HepG2 (cell line): Measurements from ENCODE around the gene VPS37B. TPM values are rescaled to one million over a fixed set of nuclear protein-coding genes. Genes with fewer than 3 reads are reported as not detected.

Experiments used
- AGO1 ChIP-seq: fragments of 200-400 bp; formaldehyde crosslinking; IDR thresholded peaks from 2 replicates; pipeline ENCODE4 v1.6.1; 2017; ENCODE audit warnings: mild to moderate bottlenecking, low read depth, low read length, moderate library complexity; ENCODE audit not compliant: poor library complexity, severe bottlenecking
- BRCA1 ChIP-seq: sonication (generic); formaldehyde crosslinking; IDR thresholded peaks from 2 replicates; pipeline ENCODE4 v1.4.0; 2020; ENCODE audit warnings: missing genetic modification reagents
- CAMTA2 ChIP-seq: sonication (generic); formaldehyde crosslinking; IDR thresholded peaks from 2 replicates; pipeline ENCODE4 v1.4.0; 2020; ENCODE audit warnings: mild to moderate bottlenecking, missing genetic modification reagents, borderline replicate concordance
- CCAR2 ChIP-seq: fragments of 200-400 bp; formaldehyde crosslinking; optimal IDR thresholded peaks from 2 replicates; pipeline ENCODE3; 2018; ENCODE audit warnings: low read depth, mild to moderate bottlenecking, low read length, moderate library complexity
- CHD2 ChIP-seq: IDR thresholded peaks from 2 replicates; pipeline ENCODE4 v1.6.1; 2011; ENCODE audit warnings: low read depth, low read length, improper control_type of control experiment
- ETV5 ChIP-seq: IDR thresholded peaks from 2 replicates; pipeline ENCODE4 v1.6.1; 2018; ENCODE audit warnings: missing biosample characterization, missing genetic modification reagents, inconsistent platforms, borderline replicate concordance
- FOXM1 ChIP-seq: sonication (generic); formaldehyde crosslinking; IDR thresholded peaks from 2 replicates; pipeline ENCODE4 v1.5.0; 2020; ENCODE audit warnings: missing genetic modification reagents
- HMGA1 ChIP-seq: sonication (generic); formaldehyde crosslinking; conservative IDR thresholded peaks from 2 replicates; pipeline ENCODE4 v1.4.0; 2020; ENCODE audit warnings: missing genetic modification reagents
- IKZF1 ChIP-seq: fragments of 450-650 bp; IDR thresholded peaks from 2 replicates; pipeline ENCODE4 v1.7.1; 2016
- ISL2 ChIP-seq: sonication (generic); formaldehyde crosslinking; IDR thresholded peaks from 2 replicates; pipeline ENCODE4 v1.5.0; 2020; ENCODE audit warnings: missing genetic modification reagents
- MBD4 ChIP-seq: IDR thresholded peaks from 2 replicates; pipeline ENCODE4 v1.6.1; 2012; ENCODE audit warnings: low read length, inconsistent platforms, borderline replicate concordance
- MXD4 ChIP-seq: IDR thresholded peaks from 2 replicates; pipeline ENCODE4 v1.6.1; 2016; ENCODE audit warnings: mild to moderate bottlenecking, missing biosample characterization, missing genetic modification reagents
- NFYB ChIP-seq: sonication (generic); formaldehyde crosslinking; IDR thresholded peaks from 2 replicates; pipeline ENCODE4 v1.4.0; 2020; ENCODE audit warnings: missing genetic modification reagents
- NR2F2 ChIP-seq: IDR thresholded peaks from 2 replicates; pipeline ENCODE4 v1.6.1; 2012; ENCODE audit warnings: low read depth, inconsistent platforms, borderline replicate concordance
- RORA ChIP-seq: sonication (generic); formaldehyde crosslinking; IDR thresholded peaks from 2 replicates; pipeline ENCODE4 v1.5.0; 2020; ENCODE audit warnings: mild to moderate bottlenecking, missing genetic modification reagents, moderate library complexity
- SAP130 ChIP-seq: IDR thresholded peaks from 2 replicates; pipeline ENCODE4 v1.6.1; 2016; ENCODE audit warnings: low read depth
- SIN3A ChIP-seq: IDR thresholded peaks from 2 replicates; pipeline ENCODE4 v1.6.1; 2011; ENCODE audit warnings: low read depth, mild to moderate bottlenecking, control low read depth, low read length, borderline replicate concordance
- SP140L ChIP-seq: sonication (generic); formaldehyde crosslinking; IDR thresholded peaks from 2 replicates; pipeline ENCODE4 v1.4.0; 2020; ENCODE audit warnings: missing genetic modification reagents, borderline replicate concordance
- SUZ12 ChIP-seq: fragments of 150-350 bp; IDR thresholded peaks from 2 replicates; pipeline ENCODE4 v1.6.1; 2014; ENCODE audit warnings: low read depth, low read length
- TRAFD1 ChIP-seq: sonication (generic); formaldehyde crosslinking; IDR thresholded peaks from 2 replicates; pipeline ENCODE4 v1.5.1; 2020; ENCODE audit warnings: missing genetic modification reagents, mild to moderate bottlenecking, borderline replicate concordance
- YY1 ChIP-seq: IDR thresholded peaks from 2 replicates; pipeline ENCODE4 v1.6.1; 2011; ENCODE audit warnings: low read length, low read depth, moderate library complexity, mild to moderate bottlenecking; ENCODE audit not compliant: insufficient read depth, insufficient replicate concordance
- ZBTB42 ChIP-seq: sonication (generic); formaldehyde crosslinking; IDR thresholded peaks from 2 replicates; pipeline ENCODE4 v1.5.0; 2020; ENCODE audit warnings: mild to moderate bottlenecking, missing genetic modification reagents
- ZBTB7B ChIP-seq: sonication (generic); formaldehyde crosslinking; IDR thresholded peaks from 2 replicates; pipeline ENCODE4 v1.4.0; 2020; ENCODE audit warnings: missing genetic modification reagents
- ZFP1 ChIP-seq: IDR thresholded peaks from 2 replicates; pipeline ENCODE4 v1.6.1; 2016
- ZMAT3 ChIP-seq: sonication (generic); formaldehyde crosslinking; conservative IDR thresholded peaks from 2 replicates; pipeline ENCODE4 v1.7.0; 2021; ENCODE audit warnings: missing genetic modification reagents
- ZMYM4 ChIP-seq: sonication (generic); formaldehyde crosslinking; IDR thresholded peaks from 2 replicates; pipeline ENCODE4 v1.8.1; 2023; ENCODE audit warnings: mild to moderate bottlenecking, missing genetic modification reagents
- ZNF292 ChIP-seq: sonication (generic); formaldehyde crosslinking; IDR thresholded peaks from 2 replicates; pipeline ENCODE4 v1.8.1; 2022; ENCODE audit warnings: mild to moderate bottlenecking, low read depth, missing genetic modification reagents, borderline replicate concordance
- ZNF326 ChIP-seq: sonication (generic); formaldehyde crosslinking; IDR thresholded peaks from 2 replicates; pipeline ENCODE4 v1.4.0; 2020; ENCODE audit warnings: missing genetic modification reagents, borderline replicate concordance
- ZNF354B ChIP-seq: sonication (generic); formaldehyde crosslinking; IDR thresholded peaks from 2 replicates; pipeline ENCODE4 v1.8.0; 2022; ENCODE audit warnings: mild to moderate bottlenecking, missing genetic modification reagents
- ZNF501 ChIP-seq: sonication (generic); formaldehyde crosslinking; IDR thresholded peaks from 2 replicates; pipeline ENCODE4 v1.5.1; 2020; ENCODE audit warnings: mild to moderate bottlenecking, moderate library complexity, missing genetic modification reagents
- ZNF597 ChIP-seq: sonication (generic); formaldehyde crosslinking; IDR thresholded peaks from 2 replicates; pipeline ENCODE4 v1.5.0; 2020; ENCODE audit warnings: missing genetic modification reagents
- polyA plus RNA-seq, 8 experiments: library from polyadenylated mRNA; depleted of rRNA in 3 of 8; stranded (reverse) in 7 of 8; unstranded in 1 of 8; fragments of >200 nt; fragmentation: Illumina TruSeq in 4 of 8; extraction: Trizol in 4 of 8; gene quantifications; 2 replicates each; pipeline versions ENCODE4 v1.2.1 to v1.2.3, GENCODE V29; 2011 to 2016; ENCODE audit warnings: low read depth in 4 of 8, missing spikeins in 1 of 8, mixed read lengths in 1 of 8; ENCODE audit not compliant: insufficient read depth in 1 of 8
- total RNA-seq, 5 experiments: library from RNA; depleted of rRNA; stranded (reverse); fragments of >200 nt; fragmentation: Illumina TruSeq; extraction: Trizol; gene quantifications; 2 replicates each; pipeline ENCODE4 v1.2.3, GENCODE V29; 2016; ENCODE audit warnings: low read depth in 1 of 5

VPS37B gene
- total and polyA plus RNA-seq, 2 of the 13 experiments (the other 11 are each of a cell fraction or from before 2014, with no cell fraction given) = 4.6 to 5.3 TPM

- TF ChIP-seq CCAR2 = no peak
- peak; percentile 37; the same call in 1 of the 2 replicates for TF ChIP-seq SAP130
- no peak for TF ChIP-seq MXD4 (CRISPR knock-in tag)
- 0 out of 2 replicates have a peak, but pooled peaks have one; percentile 30 for TF ChIP-seq ZBTB7B
- no peak for TF ChIP-seq TRAFD1 (CRISPR knock-in tag)
- TF ChIP-seq ZNF292 (CRISPR knock-in tag) = peak; percentile 33; the same call in 1 of the 2 replicates
- TF ChIP-seq NR2F2 = no peak
- TF ChIP-seq CAMTA2 = no peak
- no peak for TF ChIP-seq RORA (CRISPR knock-in tag)
- peak; percentile 22 for TF ChIP-seq YY1
- no peak for TF ChIP-seq ETV5
- TF ChIP-seq ZNF597 (CRISPR knock-in tag) = no peak
- TF ChIP-seq FOXM1 (CRISPR knock-in tag) = no peak
- TF ChIP-seq IKZF1 = no peak
- peak; percentile 54 for TF ChIP-seq AGO1
- no peak for TF ChIP-seq ZMAT3
- TF ChIP-seq HMGA1 (CRISPR knock-in tag) = no peak
- no peak for TF ChIP-seq ZNF326
- TF ChIP-seq ZFP1 (CRISPR knock-in tag) = no peak
- TF ChIP-seq SP140L = no peak
- TF ChIP-seq SIN3A = no peak
- TF ChIP-seq ZMYM4 (CRISPR knock-in tag) = no peak
- no peak for TF ChIP-seq SUZ12
- TF ChIP-seq CHD2 = no peak
- TF ChIP-seq ZNF354B (CRISPR knock-in tag) = no peak
- peak; percentile 11; the same call in 1 of the 2 replicates for TF ChIP-seq ZNF501 (CRISPR knock-in tag)
- TF ChIP-seq NFYB = peak; percentile 62; the same call in 1 of the 2 replicates
- 0 out of 2 replicates have a peak, but pooled peaks have one; percentile 8 for TF ChIP-seq ISL2 (CRISPR knock-in tag)
- TF ChIP-seq BRCA1 (CRISPR knock-in tag) = no peak
- no peak for TF ChIP-seq ZBTB42
- TF ChIP-seq MBD4 = no peak
These were observed 30.4 kb downstream of the VPS37B start (continued) for GRCh38 chr12:122865268-122866231.
